Raji (cell line): ENCODE measurements around the gene SLC44A3.

Source experiments
- POLR2A ChIP-seq: IDR thresholded peaks from 2 replicates; pipeline ENCODE4 v1.6.1; 2011; ENCODE audit warnings: low read depth, low read length, control low read depth; ENCODE audit not compliant: insufficient read depth

Gene SLC44A3

DNA sequence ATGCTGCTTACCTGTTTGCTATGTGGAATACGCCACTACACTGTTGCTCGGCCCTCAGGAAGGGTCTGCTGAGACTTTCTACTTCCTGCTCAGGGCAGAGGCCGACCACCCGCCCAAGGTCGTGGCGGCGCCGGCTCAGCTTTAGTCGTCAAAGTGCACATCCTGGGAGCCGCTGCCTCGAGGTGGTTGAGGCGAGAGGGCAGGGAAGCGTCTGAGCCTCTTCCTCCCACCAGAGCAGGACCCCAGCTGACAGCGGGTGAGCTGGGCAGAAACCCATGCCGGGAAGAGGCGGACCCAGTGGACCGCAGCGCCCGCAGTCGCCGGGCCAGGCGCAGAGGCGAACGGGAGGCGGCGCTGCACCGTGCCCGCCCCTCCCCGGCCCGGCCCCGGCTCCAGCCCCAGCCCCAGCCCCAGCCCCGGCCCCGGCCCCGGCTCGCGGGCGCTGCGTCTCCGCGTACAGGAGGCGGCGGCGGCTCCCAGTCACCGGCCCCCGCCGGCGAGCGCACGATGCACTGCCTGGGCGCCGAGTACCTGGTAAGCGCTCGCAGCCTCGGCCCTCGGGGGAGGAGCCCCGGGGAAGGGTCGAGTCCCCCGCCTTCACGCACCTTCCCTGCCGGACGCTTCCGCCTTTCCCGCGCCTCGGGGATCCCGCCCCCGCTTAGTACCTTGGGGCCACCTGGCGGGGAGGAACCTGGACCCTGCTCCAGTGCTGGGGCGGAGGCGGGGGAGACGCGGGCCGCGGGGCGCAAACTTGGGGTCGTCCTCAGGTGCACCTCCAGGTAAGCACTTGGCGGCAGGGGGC, at the start of gene SLC44A3:
TSS of gene SLC44A3 (plus strand) at position 413 of the 802 bp plus-strand sequence. CDS start at position 508, 95 bp downstream.
- no peak for TF ChIP-seq POLR2A

DNA sequence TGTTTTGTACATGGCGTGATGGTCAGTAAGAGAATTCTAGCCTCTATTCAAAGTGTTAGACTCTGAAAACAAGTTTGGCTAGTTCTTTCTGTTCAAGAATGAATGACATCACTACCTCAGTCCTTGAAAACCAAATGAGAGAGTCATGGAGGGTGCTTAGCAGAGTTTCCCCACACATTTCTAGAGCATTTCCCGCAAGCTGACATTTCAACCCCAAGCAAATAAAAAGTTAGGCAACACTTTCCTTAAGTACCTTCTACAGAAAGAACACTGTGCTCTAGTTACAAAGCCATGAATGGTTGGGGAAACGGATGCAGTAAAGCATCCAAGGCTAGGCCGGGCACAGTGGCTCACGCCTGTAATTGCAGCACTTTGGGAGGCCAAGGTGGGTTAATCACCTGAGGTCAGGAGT, 47.9 kb upstream of the SLC44A3 start:
- TF ChIP-seq POLR2A: no peak

DNA sequence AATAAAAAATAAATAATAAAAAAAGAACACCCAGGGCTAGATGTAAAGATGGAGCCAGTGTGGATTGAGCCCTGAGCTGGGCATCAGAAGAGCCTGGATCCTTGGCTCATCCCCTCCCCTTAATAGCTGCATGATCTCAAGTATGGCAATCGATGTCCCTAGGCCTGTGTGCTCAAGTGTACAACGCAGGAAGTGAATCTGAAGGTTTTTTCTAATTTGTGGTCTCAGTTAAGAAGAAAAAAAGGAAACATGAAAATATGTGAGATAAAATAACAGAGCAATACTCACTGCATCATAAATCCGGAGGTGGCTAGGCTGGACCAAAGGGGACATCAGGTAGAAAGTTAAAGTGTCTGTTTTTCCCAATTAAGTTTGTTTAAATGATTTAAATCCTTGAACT, 47.3 kb upstream of the SLC44A3 start:
- no peak for TF ChIP-seq POLR2A

- TF ChIP-seq POLR2A: no peak
Measured at GRCh38 chr1:94773296-94773809, 46.8 kb upstream of the SLC44A3 start.

GRCh38 chr1:94773931-94774422, 46.2 kb upstream of the SLC44A3 start:
- TF ChIP-seq POLR2A: no peak

DNA sequence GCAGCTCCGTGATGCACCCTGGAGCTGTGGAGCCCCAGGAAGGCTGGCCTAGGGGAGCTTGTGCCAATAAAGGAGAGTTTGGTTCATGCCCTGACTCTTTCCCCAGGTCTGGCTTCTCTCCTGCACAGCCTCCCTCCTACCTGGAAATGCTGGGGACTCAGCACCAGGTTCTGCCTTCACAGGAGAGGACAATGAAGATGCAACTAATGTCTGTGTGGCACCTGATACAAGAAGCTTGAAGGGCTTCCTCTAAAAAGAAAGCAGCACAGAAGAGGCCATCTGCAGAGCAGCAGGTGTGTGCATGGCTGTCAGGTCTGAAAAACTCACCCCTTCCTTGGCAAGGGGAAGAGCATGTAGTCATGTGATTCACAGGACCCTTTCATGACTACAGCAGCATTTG, 43.7 kb upstream of the SLC44A3 start:
- no peak for TF ChIP-seq POLR2A

GRCh38 chr1:94777281-94777680, 42.9 kb upstream of the SLC44A3 start:
- no peak for TF ChIP-seq POLR2A

DNA sequence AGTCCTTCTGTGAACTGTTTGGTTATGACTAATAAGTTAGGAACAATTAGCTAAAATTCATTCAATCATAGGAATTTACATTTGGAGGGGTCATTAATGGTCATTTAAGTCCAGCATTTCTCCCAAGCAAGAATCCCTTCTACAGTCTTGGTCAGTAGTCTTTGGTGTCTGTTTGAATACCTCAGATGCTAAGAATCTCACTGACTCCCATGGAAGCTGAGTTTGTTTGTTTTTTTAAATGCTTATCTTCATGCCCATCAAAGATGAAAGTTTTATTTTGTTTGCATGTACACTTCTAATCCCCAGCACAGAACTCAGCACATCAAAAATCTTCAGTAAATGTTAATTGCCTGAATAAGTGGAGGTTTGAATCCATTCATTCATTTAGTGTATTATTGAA, 41.3 kb upstream of the SLC44A3 start:
- no peak for TF ChIP-seq POLR2A

GRCh38 chr1:94783342-94784189, 36.6 kb upstream of the SLC44A3 start:
- no peak for TF ChIP-seq POLR2A

DNA sequence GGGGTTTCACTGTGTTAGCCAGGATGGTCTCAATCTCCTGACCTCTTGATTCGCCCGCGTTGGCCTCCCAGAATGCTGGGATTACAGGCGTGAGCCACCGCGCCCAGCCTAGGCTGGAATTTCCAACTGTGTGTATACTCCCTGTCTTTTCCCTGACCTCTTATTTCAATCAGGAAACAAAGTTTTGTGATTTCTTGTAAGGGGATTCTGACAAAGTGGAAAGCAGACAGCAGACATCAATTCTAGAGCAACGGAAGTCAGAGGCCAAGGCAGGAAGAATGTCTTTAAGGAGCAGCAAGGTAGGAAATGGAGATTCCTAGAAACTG, 36.0 kb upstream of the SLC44A3 start:
- TF ChIP-seq POLR2A: no peak

DNA sequence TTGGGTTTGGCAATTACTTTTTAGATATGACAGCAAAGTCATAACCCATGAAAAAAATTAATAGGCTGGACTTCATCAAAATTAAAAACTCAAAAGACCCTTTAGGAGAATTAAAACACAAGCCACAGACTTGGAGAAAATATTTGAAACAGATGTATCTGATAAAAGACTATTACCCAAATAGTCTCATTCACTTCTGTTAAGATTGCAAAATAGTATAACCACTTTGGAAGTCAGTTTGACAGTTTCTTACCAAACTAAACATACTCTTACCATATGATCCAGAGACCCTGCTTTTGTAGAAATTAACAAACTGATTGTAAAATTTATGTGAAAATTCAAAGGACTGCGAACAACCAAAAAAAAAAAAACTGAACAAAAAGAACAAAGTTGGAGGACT, 32.5 kb upstream of the SLC44A3 start:
- TF ChIP-seq POLR2A: no peak

- no peak for TF ChIP-seq POLR2A
Measured at GRCh38 chr1:94790246-94790645, 29.9 kb upstream of the SLC44A3 start.

DNA sequence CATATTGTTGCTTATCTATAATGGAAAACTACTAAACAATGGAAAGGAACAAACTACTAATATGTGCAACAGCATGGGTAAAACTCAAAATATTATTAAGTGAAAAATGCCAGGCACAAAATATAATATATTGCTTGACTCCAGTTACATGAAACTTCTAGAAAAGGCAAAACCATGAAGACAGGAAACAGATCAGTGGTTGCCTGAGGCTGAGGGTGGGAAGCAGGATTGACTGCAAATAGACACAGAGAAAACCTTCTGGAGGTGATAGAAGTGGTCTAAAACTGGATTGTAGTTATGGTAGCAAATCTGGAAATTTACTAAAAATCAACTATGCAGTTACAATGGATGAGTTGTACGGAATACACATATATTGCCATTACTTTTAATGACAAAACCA, 29.5 kb upstream of the SLC44A3 start:
- no peak for TF ChIP-seq POLR2A

GRCh38 chr1:94792473-94793295, 27.5 kb upstream of the SLC44A3 start:
- no peak for TF ChIP-seq POLR2A

- TF ChIP-seq POLR2A: no peak
Measured at GRCh38 chr1:94793296-94793656, 26.9 kb upstream of the SLC44A3 start.
